AG09309 (cell line): ENCODE data around the gene ECHDC1.
"Not testable (repeated sequence)": the region's sequence is repeated elsewhere in the genome, so short reads cannot be mapped to it uniquely, and the experiment has no call there.

Experiments
- DNase-seq: peaks from one replicate; pipeline ENCODE4 v3.0.0-alpha.2; 2010; ENCODE audit warnings: low read depth
- H3K4me3 ChIP-seq: 2 replicates; pipeline ENCODE4 v1.5.1; 2011; ENCODE audit warnings: mild to moderate bottlenecking, low read depth, low read length, moderate library complexity; ENCODE audit not compliant: control insufficient read depth
- TF ChIP-seq, protein P1 (sequence below): IDR thresholded peaks from 2 replicates; pipeline ENCODE4 v1.5.1; 2011; ENCODE audit warnings: mild to moderate bottlenecking, low read depth, low read length, inconsistent platforms; ENCODE audit not compliant: insufficient read depth, control insufficient read depth; ENCODE audit errors: missing control alignments

The ECHDC1 gene, protein sequence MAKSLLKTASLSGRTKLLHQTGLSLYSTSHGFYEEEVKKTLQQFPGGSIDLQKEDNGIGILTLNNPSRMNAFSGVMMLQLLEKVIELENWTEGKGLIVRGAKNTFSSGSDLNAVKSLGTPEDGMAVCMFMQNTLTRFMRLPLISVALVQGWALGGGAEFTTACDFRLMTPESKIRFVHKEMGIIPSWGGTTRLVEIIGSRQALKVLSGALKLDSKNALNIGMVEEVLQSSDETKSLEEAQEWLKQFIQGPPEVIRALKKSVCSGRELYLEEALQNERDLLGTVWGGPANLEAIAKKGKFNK

DNA sequence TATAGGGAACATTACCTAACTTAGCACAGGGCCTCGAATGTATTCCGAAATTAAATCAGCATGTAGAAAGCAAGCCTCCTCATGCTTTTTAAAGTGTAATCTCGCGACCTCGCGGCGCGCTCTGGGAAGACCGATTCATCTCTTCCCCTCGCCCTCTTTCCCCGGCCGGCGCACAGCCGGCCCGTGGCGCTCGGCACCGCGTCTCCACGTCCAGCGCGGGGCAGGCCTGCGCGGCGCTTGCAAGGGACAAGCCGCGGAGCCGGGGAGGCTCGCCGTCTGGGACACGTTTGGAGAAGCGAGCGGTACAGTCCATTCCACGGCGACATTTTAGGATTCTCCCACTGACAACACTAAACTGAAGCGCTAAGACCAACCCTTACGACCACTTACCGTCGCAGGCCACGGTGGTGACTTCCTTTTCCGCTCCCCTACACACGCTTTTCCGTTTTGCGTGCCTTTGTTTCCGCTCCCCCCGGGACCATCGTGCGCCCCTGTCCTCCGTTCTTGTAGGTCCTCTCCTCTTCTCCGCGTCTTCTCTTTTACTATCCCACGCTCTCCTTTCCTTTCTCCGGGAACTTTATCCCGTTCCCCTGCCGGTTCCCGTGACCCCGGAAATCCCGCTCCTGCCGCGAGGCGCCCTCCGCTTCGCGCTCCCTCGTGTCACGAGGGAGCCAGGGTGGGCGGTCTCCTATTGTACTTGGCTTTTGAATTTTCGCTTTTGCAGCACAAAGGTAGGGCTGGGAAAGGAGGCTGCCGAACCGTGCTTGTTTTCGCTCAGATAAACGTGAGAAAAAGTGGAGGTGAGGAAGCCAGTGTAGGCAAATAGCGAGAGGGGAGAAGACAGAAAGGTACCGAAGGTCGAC lies at the start of gene ECHDC1:
TSS of gene ECHDC1 (minus strand) at position 664 of the 863 bp plus-strand sequence. CDS start 12,581 bp downstream, outside the sequence.
- H3K4me3 ChIP-seq, result peak within 1 kb of the TSS; percentile 63
- TF ChIP-seq, protein P1, sequence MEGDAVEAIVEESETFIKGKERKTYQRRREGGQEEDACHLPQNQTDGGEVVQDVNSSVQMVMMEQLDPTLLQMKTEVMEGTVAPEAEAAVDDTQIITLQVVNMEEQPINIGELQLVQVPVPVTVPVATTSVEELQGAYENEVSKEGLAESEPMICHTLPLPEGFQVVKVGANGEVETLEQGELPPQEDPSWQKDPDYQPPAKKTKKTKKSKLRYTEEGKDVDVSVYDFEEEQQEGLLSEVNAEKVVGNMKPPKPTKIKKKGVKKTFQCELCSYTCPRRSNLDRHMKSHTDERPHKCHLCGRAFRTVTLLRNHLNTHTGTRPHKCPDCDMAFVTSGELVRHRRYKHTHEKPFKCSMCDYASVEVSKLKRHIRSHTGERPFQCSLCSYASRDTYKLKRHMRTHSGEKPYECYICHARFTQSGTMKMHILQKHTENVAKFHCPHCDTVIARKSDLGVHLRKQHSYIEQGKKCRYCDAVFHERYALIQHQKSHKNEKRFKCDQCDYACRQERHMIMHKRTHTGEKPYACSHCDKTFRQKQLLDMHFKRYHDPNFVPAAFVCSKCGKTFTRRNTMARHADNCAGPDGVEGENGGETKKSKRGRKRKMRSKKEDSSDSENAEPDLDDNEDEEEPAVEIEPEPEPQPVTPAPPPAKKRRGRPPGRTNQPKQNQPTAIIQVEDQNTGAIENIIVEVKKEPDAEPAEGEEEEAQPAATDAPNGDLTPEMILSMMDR, result no peak
- DNase-seq, result no peak

DNA sequence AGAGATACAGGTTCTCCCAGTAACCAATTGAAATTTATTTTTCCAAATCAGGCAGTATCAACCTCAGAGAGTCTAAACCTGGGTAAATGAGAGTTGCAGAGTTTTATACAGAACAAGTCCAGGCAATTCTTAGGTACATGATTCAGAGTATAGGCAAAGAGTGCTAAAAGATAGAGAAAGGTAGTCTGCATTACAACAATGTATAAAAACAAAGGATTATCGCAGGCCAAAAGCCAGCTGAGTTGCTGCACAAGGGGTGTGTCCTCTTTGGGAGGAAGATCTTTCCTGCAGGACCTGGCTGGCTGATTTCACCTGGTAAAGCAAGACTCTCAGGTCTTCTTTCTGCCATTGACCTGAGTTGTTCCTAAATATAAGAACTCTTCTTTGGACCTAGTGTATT lies 48.9 kb upstream of the ECHDC1 start:
- no peak for DNase-seq
- no peak overlapping the region for H3K4me3 ChIP-seq
- TF ChIP-seq, protein P1, result no peak

DNA sequence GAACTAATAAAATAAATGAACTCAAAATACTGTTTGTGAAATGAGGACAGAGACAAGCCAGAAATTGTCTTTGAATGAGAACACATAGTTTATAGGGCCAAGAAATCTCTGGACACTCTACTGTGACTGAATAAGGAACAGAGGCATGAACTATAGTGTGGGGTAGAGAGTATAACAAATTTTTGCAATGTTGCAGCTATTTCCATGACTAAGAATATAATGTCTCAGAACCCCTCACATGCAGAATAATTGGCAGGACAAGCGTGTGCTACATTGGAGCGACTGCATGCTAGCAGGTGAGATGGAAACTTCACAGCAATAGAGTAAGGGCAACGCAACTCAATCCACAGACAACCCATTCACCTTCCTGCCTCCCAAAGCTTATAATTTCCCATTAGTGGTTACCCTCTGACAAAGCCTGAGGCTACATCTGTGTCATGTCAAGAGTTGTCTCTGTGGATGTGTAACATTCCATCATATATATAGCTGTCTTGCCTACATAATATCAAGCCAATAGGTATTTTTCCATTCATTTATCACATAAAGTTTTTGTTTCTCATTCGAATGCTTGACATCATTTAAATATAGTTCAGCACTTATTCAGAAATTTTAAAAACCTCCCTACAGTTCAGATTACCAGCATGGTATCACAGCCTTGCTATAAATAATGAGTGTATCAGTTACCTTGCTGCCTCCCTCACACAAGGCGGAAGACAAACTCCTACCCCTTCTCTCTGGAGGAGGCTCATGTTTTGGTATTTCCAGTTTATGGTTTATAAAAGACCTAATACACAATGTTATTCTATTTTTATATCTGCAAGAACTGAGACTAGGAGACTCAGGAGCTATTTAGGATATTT lies 47.9 kb upstream of the ECHDC1 start:
- DNase-seq, result no peak
- H3K4me3 ChIP-seq, result no peak overlapping the region
- TF ChIP-seq, protein P1, result no peak

DNA sequence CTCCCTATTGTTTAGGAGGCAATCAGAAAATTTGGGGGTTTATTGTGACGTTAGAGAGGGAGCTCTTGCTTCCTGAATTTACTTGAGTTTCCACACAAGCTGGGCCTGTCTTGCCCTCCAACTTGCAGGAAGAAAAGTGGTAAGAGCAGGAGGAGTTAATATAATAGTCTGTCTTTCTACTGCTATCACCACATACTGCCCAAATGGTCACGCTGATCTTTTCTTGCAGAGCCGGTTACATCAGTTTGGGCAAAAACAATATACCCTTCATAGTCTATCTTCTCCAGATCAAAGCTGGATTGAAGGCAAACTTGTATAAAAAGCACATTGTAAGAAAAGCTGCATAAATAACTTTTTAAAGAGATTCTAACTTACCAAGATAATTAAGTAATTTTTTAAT lies 46.3 kb upstream of the ECHDC1 start:
- TF ChIP-seq, protein P1, result no peak
- no peak for DNase-seq
- H3K4me3 ChIP-seq, result no peak overlapping the region

DNA sequence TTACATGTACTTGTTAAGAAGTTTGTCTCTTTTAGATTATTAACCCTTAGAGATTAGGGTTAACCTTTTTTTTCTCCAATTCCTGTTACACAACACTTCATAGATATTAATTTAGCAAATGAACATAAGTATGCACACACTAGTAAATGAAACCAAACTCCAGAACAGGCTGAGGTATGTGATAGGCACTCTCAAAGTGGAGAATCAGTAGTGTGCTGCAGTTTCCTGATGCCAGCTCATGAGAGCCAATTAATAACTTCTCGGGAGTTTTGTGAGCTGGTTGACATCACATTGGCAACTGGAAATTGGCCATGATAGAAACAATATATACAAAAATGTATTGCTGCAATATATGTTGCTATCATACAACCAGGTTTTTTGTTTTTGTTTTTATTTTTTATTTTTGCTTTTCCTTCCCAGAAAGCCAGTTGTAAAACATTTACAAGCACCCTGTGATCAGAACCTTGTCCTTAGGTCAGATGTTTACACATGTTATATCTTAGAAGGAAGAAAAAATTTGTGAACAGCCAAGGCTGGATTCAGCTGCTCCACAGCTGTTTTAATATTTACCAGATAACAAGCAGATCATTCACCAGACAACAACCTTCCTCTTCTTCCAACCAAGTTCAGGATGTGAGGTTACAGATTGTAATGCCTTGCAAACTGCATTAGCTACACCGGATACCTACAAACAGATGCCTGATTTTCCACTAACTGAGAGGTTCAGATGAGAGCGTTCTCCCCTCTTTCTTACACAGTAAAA lies 42.4 kb upstream of the ECHDC1 start:
- no peak for DNase-seq
- H3K4me3 ChIP-seq, result no peak overlapping the region
- TF ChIP-seq, protein P1, result no peak

DNA sequence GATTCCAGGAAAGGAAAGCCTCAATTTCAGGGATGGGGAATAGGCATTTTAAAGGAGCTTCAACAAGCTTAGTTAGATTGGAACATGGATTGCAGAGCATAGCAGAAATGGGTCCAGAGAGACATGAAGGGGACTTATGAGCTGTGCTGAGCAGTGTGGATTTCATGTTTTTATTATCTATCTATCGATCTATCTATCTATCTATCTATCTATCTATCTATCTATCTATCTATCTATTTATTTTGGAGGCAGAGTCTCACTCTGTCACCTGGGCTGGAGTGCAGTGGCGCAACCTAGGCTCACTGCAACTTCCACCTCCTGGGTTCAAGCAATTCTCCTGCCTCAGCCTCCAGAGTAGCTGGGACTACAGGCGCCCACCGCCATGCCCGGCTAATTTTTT lies 41.4 kb upstream of the ECHDC1 start:
- DNase-seq, H3K4me3 ChIP-seq: not testable (repeated sequence)
